Hematopoietic multipotent progenitor cell treated with erythropoietin and hydrocortisone succinate and interleukin-3 and kit ligand, for 4 days (in vitro differentiated cells): Measurements from ENCODE around the gene SLC9A8.

ENCODE experiments used
- DNase-seq: peaks from one replicate; pipeline ENCODE4 v3.0.0-alpha.2; 2015

Gene SLC9A8

DNA sequence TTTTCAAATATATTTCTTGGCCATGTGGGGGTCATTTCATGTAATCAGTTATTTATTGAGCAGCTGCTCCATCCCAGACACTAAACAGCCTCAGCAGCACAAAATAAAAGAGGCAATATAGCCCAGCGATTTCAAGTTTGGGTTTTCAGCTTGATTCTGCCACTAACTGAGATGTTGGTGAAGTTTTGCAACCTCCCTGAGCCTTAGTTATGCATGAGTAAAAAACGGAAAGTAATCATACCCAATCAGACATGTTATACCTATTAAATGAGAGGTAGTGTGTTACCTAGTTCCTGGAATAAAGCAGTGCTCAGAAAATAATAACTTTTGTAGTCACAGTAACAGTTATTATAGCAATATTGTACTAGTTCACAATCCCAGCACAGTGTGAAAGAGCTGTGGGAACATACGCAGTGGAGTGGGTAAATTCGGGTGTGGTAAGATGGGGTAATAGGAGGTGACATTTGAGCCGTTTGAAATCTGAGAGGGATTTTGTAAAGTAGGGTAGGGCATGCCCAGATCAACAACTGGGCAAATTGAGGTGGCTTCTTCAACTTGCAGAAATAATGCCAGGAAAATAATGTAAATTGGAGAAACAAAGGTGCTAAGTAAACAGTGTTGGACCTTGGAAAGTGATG, 1.5 kb downstream of the SLC9A8 start:
- DNase-seq = no peak

DNA sequence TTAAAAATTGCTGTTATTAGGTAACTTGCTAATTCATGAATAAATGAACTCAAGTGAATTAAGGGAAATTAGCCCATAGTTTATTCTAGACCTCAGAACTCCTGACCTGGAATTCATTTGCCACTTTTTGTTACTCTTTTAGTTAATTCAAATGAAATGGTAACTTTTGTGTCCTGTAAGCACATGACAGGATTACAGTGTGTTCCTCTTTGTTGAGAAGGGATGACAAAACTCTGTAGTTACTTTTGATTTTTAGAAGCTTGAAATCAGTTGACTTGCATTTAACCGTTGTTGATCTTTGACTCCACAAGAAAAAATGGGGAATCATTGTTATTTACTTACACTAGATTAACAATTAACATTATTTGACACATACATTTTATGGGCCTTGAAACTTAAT, 6.2 kb downstream of the SLC9A8 start:
- DNase-seq = no peak

DNA sequence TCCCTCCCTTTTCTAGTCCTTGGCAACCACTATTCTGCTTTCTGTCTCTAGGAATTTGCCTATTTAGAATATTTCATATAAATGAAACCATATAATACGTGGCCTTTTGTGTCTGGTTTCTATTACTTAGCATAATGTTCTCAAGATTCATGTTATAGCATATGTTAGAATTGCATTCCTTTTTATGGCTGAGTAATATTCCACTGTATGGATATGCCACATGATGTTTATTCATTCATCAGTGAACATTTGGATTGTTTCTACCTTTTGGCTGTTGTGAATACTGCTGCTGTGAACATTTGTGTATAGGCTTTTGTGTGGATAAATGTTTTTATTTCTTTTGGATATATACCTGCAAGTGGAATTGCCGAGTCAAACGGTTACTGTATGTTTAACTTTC, 7.1 kb downstream of the SLC9A8 start:
- DNase-seq = no peak

DNA sequence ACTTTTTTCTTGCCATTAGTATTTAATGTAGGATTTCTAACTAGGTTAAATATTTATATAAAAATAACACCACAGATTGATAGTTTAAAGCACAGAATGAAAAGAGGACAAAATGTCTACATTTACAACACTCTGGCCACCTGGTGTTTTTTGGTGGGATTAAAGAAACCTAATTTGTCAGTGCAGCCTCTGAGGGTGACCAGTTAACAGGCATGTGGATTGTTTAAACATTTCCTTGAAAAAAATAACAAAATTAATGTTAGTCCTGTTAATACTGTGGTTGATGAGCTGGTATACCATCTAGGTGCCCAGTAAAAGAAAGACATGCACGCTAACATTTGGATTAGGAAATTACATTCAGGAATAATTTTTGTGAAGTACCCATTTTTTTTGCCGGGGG, 8.8 kb downstream of the SLC9A8 start:
- DNase-seq = no peak

DNA sequence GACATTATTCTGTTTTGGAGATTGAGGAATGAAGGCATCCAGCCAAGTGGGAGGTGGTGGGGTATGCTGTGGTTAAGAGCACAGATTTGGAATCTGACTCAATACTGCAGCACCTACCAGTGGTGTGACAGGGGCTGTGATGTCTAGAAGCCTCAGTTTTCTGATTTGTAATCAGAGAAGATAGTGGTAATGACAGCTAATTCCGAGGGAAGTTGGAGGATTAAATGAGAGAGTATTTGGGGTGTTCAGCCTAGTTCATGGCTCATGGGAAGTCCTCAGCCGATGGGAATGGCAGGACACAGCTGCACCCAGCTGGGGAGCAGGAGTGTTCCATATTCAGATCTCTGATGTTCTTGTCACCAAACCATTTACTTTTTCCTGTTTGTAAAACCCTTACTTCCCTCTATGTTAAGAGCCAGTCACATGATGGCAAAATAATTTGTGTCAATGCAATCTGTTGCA, 9.3 kb downstream of the SLC9A8 start:
- peak; percentile 13 for DNase-seq

DNA sequence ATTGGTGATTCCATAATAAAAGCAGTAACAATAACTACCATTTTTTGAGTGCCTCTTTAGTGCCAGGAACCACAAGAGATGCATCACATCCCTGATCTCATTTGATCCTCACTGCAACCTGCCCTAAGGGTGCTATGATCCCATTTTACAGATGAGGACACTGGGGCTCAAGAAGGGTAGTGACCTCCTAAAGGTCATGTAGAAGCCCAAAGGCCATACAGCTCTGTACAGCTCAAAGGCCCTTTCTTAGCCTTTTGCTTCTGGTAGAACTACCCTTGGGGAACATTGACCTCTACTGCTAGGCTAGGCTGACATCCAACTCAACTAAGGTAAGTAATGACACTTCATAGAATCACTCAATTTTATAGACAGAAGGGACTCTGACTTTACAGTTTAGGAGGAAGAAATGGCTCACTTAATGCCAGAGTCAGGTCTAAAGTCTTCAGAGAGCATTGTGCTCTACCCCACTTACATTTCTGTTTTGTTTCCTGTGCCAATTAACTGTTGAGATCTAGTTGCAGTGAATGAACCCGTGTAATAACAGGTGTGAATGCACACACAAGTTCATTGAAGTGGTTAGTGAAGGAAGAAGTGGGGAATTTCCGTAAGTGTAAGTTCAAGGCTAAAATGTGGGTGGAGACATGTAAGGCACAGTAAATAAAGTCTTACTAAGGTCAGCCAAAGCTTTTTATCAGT, 10.7 kb downstream of the SLC9A8 start:
- DNase-seq = no peak

GRCh38 chr20:49824206-49824605, 11.6 kb downstream of the SLC9A8 start:
- no peak for DNase-seq

- no peak for DNase-seq
Measured at GRCh38 chr20:49825521-49826033, 12.9 kb downstream of the SLC9A8 start.

- DNase-seq = no peak
Measured at GRCh38 chr20:49831022-49831769, 18.6 kb downstream of the SLC9A8 start.

DNA sequence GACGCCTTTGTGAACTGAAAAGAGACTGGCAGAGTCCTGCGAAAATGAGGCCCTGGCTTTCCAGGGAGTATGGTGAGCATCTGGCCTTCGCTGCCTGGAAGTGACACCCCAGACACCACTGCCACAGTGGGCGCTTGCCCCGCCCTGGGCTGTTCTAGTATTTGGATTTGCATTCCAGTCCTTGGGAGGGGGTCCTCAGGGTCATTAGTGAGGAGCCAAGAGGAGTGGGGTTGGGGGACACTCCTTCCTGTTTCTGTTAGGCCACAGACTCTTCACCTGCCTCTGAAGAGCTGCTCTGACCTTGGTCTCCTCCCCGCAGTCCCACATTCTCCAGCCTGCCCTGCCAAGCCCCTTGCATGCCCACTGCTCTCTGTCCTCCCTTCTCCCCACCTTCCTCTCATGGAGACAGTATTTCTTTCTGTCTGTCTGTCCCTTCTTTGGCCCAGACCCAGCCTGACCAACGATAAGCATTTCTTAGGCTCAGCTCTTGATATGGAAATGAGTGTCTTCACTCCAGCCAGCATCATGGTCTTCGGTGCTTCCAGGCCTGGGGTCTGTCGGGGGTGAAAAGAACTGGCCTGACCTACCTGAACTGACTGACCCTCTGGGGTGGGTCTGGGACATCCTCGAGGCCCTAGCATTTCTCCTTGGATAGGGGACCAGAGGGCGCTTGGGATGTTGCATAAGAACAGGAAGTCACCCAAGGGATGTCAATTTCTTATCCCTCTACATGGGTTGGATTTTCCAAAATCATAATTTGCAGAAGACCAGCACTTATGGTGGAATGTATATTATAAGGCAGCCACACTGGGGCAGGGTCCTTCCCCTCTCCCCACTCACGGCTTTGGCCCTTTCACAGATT, 19.4 kb downstream of the SLC9A8 start:
- no peak for DNase-seq

DNA sequence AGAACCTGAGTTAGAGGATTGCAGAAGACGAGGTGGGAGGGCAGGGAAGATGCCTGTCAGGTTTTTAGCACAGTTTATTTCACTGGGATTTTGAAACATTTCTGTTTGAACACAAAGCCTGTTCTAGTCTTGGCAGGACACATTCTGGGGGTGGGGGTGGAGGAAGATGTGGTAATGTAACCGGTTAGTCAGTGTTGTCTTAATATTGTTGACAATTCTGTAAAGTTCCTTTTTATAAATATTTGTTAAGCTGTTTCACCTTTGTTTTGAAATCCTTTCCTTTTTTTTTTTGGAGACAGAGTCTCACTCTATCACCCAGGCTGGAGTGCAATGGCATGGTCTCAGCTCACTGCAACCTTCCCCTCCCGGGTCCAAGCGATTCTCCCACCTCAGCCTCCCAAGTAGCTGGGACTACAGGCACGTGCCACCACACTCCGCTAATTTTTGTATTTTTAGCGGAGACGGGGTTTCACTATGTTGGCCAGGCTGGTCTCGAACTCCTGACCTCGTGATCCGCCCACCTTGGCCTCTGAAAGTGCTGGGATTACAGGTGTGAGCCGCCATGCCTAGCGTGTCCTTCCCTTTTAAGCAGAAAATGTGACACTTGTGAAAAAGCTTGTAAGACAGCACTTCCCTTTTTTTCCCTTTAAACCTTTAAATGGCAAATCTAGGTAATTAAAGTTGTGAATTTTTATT, 20.2 kb downstream of the SLC9A8 start:
- no peak for DNase-seq

- no peak for DNase-seq
Measured at GRCh38 chr20:49833483-49833882, 20.9 kb downstream of the SLC9A8 start.

GRCh38 chr20:49835031-49835430, 22.4 kb downstream of the SLC9A8 start:
- no peak for DNase-seq

GRCh38 chr20:49838546-49838945, 25.9 kb downstream of the SLC9A8 start:
- no peak for DNase-seq

DNA sequence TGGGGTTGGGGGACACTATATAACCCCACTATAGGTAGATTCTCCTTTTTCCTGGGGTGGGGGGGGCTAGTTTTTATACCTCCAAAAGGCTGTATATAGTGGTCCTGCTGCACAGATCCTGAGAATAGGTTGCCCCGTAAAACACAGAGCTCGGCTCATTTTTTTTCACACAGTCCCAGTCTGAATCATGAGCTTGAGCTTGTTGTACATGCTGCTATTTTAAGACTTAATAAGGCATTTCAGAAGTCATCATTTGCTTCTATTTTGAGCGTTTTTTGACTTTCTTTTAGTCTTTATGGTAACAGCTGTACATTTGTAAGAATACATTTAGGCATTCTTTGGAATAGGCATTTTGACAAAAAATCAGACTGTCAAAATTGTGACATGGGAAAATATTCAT, 30.5 kb downstream of the SLC9A8 start:
- DNase-seq = no peak

- DNase-seq = no peak
Measured at GRCh38 chr20:49843770-49844380, 31.2 kb downstream of the SLC9A8 start.

DNA sequence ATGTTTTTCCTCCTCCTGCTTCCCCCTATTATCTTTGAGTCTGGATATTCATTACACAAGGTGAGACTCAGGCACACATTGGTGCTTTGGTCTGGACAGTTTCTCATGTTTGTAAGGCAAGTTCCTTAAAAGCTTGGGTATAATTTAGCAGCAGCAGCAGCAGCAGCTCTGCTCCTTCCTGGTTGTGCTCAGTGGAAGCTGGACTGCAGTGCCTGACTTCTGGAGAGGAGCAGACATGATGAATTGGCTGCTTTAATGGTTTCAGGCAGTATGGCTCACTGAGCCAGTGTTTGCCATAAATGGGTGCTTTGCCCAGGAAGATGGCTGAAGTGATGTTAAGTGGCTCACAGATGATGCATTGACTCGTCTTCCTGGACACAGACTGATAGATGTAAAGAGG, 32.4 kb downstream of the SLC9A8 start:
- no peak for DNase-seq

DNA sequence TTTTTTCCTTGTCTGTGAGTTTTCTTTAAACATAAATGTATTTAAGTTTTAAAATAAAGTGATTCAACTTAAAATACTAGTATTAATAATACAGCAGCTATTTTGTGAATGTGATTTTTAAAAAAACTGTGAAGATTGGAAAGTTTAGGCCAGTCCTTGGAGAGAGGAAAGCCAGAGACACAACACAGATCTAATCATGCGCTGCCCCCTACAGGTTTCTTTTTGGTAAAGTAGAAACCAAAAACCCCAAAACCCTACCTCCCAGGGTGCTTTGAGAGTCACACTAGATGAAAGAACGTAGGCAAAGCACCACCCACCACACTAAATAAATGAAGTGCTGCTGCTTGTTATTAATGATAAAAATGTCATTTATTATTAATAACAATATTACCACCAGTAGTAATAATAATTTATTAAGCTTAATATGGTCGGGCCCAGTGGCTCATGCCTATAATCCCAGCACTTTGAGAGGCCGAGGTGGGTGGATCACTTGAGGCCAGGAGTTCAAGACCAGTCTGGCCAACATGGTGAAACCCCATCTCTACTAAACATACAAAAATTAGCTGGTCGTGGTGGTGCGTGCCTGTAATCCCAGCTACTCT, 33.7 kb downstream of the SLC9A8 start:
- peak; percentile 84 for DNase-seq

DNA sequence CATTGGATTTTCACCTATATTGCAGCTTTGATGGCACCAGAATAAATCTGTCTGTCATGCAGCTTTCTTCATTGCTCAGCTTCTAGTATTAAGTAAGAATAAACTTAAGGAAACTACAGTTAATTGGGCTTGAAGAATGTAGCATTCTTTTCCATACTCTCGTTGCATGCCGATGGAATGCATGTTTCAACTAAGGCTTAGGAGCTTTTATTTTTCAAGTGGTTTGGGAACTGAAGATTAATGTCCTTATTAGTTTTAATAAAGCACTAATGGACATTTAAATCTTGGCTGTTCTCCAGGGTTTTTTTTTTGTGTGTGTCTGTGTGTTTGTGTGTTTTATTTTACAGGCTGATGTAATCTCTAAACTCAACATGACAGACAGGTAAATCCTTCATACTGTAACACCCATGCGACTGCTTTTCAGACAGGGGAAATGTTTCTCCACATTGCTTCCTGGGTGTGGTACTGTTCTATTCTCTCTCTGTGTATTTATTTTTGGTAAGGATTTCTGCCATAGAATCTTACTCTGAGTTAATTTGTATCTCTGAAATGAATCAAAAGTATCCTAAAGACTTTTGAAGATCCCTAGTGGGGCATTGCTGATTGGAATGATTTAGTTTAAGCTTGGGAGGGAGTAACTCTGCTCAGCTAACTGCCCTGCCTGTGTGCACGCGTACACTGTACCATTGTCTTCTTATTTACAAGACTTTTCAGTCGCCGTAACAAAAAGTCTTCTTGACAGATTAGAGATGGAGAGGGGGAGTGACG, 38.0 kb downstream of the SLC9A8 start:
- no peak for DNase-seq

GRCh38 chr20:49851231-49851705, 38.6 kb downstream of the SLC9A8 start:
- no peak for DNase-seq
